HEK293T (cell line): Measurements from ENCODE around the gene UBE2B.

Source experiments
- ARNT ChIP-seq: fragments of 450-650 bp; IDR thresholded peaks from 2 replicates; pipeline ENCODE4 v1.6.1; 2017; ENCODE audit warnings: mild to moderate bottlenecking
- BHLHE40 ChIP-seq: fragments of 450-650 bp; IDR thresholded peaks from 2 replicates; pipeline ENCODE4 v1.6.1; 2016; ENCODE audit warnings: mild to moderate bottlenecking, moderate library complexity, borderline replicate concordance
- CTBP1 ChIP-seq: fragments of 450-650 bp; IDR thresholded peaks from 2 replicates; pipeline ENCODE4 v1.6.1; 2016; ENCODE audit warnings: borderline replicate concordance
- ELF4 ChIP-seq: fragments of 450-650 bp; IDR thresholded peaks from 2 replicates; pipeline ENCODE4 v1.6.1; 2017; ENCODE audit warnings: antibody characterized with exemption
- FOXA1 ChIP-seq: fragments of 450-650 bp; IDR thresholded peaks from 2 replicates; pipeline ENCODE4 v1.6.1; 2016; ENCODE audit warnings: mild to moderate bottlenecking
- FOXM1 ChIP-seq: fragments of 450-650 bp; IDR thresholded peaks from 2 replicates; pipeline ENCODE4 v1.6.1; 2017; ENCODE audit warnings: mild to moderate bottlenecking, borderline replicate concordance
- NFRKB ChIP-seq: fragments of 450-650 bp; IDR thresholded peaks from 2 replicates; pipeline ENCODE4 v1.6.1; 2016; ENCODE audit warnings: mild to moderate bottlenecking, moderate library complexity
- SP1 ChIP-seq: fragments of 450-650 bp; IDR thresholded peaks from 2 replicates; pipeline ENCODE4 v1.6.1; 2017
- SUZ12 ChIP-seq: fragments of 450-650 bp; IDR thresholded peaks from 2 replicates; pipeline ENCODE4 v1.6.1; 2016; ENCODE audit warnings: mild to moderate bottlenecking

DNA sequence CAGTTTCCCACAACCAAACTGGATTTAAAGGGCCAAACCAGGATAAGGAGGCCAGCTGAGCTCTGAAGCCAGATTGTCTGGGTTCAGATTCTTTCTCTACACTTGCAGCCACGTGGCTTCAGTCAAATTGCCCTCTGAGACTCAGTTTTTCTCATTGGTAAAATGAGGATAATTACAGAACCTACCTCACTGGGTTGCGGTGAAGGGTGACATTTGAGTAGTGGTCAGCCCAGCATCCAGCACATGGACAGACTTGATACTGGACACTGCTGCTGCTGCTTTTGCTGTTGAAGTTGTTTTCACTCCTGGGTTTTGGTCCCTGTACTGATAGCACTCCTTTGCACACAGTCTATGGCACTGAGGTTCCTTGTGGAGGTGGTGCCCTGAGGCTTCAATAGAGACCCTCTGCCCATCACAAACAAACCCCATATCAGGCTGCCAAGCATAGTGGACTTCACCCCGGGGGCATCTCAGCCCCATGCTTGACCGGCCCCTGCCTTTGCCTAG lies 66.0 kb downstream of the UBE2B start:
- TF ChIP-seq SUZ12 (no peak), BHLHE40 (no peak), FOXM1 (no peak), ELF4 (no peak), SP1 (no peak), FOXA1 (no peak), NFRKB (no peak), ARNT (no peak), CTBP1 (no peak)
